HG03354 (cell line): ENCODE measurements around the gene HAVCR1.
"Not testable (repeated sequence)": the region's sequence is repeated elsewhere in the genome, so short reads cannot be mapped to it uniquely, and the experiment has no call there.

Experiments used
- ATAC-seq: cut with Tn5 transposase; IDR thresholded peaks from one replicate; pipeline ENCODE4 v1.9.1; 2021; ENCODE audit warnings: mild to moderate bottlenecking; ENCODE audit not compliant: unreplicated experiment, poor library complexity, severe bottlenecking

Gene HAVCR1

GRCh38 chr5:157059093-157059539, at the start of gene HAVCR1:
Gene HAVCR1, minus strand, starts transcription at chr5:157059116. Its CDS starts 1,173 bp downstream, at chr5:157057943.
- peak; percentile 91 for ATAC-seq

- no peak for ATAC-seq
Observed at GRCh38 chr5:157107508-157107907, 48.6 kb upstream of the HAVCR1 start.

- no peak for ATAC-seq
Observed at GRCh38 chr5:157106630-157107461, 47.9 kb upstream of the HAVCR1 start.

- no peak for ATAC-seq
Observed at GRCh38 chr5:157100140-157100679, 41.3 kb upstream of the HAVCR1 start.

- ATAC-seq = no peak
Observed at GRCh38 chr5:157088342-157088990, 29.6 kb upstream of the HAVCR1 start.

GRCh38 chr5:157086751-157087359, 27.9 kb upstream of the HAVCR1 start:
- no peak for ATAC-seq

GRCh38 chr5:157085930-157086329, 27.0 kb upstream of the HAVCR1 start:
- no peak for ATAC-seq

GRCh38 chr5:157080286-157080685, 21.4 kb upstream of the HAVCR1 start:
- ATAC-seq = no peak

GRCh38 chr5:157076558-157076957, 17.6 kb upstream of the HAVCR1 start:
- ATAC-seq = no peak

GRCh38 chr5:157072508-157072907, 13.6 kb upstream of the HAVCR1 start:
- ATAC-seq = no peak

GRCh38 chr5:157069949-157070348, 11.0 kb upstream of the HAVCR1 start:
- ATAC-seq = no peak

GRCh38 chr5:157068785-157069184, 9.9 kb upstream of the HAVCR1 start:
- ATAC-seq = no peak

GRCh38 chr5:157068339-157068738, 9.4 kb upstream of the HAVCR1 start:
- ATAC-seq = no peak

GRCh38 chr5:157067005-157067404, 8.1 kb upstream of the HAVCR1 start:
- no peak for ATAC-seq

- ATAC-seq = no peak
Observed at GRCh38 chr5:157066080-157066479, 7.2 kb upstream of the HAVCR1 start.

- ATAC-seq = no peak
Observed at GRCh38 chr5:157063776-157064430, 5.0 kb upstream of the HAVCR1 start.

- no peak for ATAC-seq
Observed at GRCh38 chr5:157059891-157060290, 975 bp upstream of the HAVCR1 start.

- ATAC-seq = no peak
Observed at GRCh38 chr5:157057459-157058370, 1.2 kb downstream of the HAVCR1 start.

- ATAC-seq = not testable (repeated sequence)
Observed at GRCh38 chr5:157056848-157057247, 2.1 kb downstream of the HAVCR1 start.
